HUDEP-2 (cell line): ENCODE results near the gene CSNK1G3.
"Not testable (repeated sequence)": the region's sequence is repeated elsewhere in the genome, so short reads cannot be mapped to it uniquely, and the experiment has no call there.

ENCODE experiments used
- DNase-seq, 76 experiments: peaks; one replicate each; lab custom pipeline; 2025; ENCODE audit not compliant: unreplicated experiment in 76 of 76; lab: John Stamatoyannopoulos, UW

The CSNK1G3 gene

GRCh38 chr5:123511648-123512605 lies at the start of gene CSNK1G3:
TSS of gene CSNK1G3 (plus strand) at chr5:123512177. CDS start at chr5:123545664, 33,487 bp downstream.
- DNase-seq, result peak; percentile 46 to 96 (median 90)

- DNase-seq, result not testable (repeated sequence)
These were observed 45.1 kb upstream of the CSNK1G3 start for GRCh38 chr5:123466839-123467238.

GRCh38 chr5:123471385-123471784 lies 40.6 kb upstream of the CSNK1G3 start:
- DNase-seq, result no peak

- no peak for DNase-seq
These were observed 39.6 kb upstream of the CSNK1G3 start for GRCh38 chr5:123472150-123472924.

- DNase-seq, result no peak
These were observed 37.7 kb upstream of the CSNK1G3 start for GRCh38 chr5:123474228-123474627.

GRCh38 chr5:123476731-123477130 lies 35.2 kb upstream of the CSNK1G3 start:
- DNase-seq, result no peak

GRCh38 chr5:123478546-123478945 lies 33.4 kb upstream of the CSNK1G3 start:
- DNase-seq, result no peak

GRCh38 chr5:123482258-123482657 lies 29.7 kb upstream of the CSNK1G3 start:
- no peak for DNase-seq

GRCh38 chr5:123483446-123484077 lies 28.4 kb upstream of the CSNK1G3 start:
- DNase-seq, result no peak

- DNase-seq, result no peak
These were observed 26.7 kb upstream of the CSNK1G3 start for GRCh38 chr5:123485275-123485674.

GRCh38 chr5:123486951-123487655 lies 24.9 kb upstream of the CSNK1G3 start:
- DNase-seq, result no peak

GRCh38 chr5:123490974-123491373 lies 21.0 kb upstream of the CSNK1G3 start:
- no peak for DNase-seq

GRCh38 chr5:123495211-123495610 lies 16.8 kb upstream of the CSNK1G3 start:
- not testable (repeated sequence) for DNase-seq

GRCh38 chr5:123496892-123497291 lies 15.1 kb upstream of the CSNK1G3 start:
- peak in 1 of 76 experiments; percentile 10 for DNase-seq

GRCh38 chr5:123500471-123500870 lies 11.5 kb upstream of the CSNK1G3 start:
- no peak for DNase-seq

- DNase-seq, result no peak
These were observed 9.9 kb upstream of the CSNK1G3 start for GRCh38 chr5:123502120-123502519.

GRCh38 chr5:123503299-123503698 lies 8.7 kb upstream of the CSNK1G3 start:
- DNase-seq, result no peak

GRCh38 chr5:123505633-123506032 lies 6.3 kb upstream of the CSNK1G3 start:
- DNase-seq, result no peak

GRCh38 chr5:123508441-123508840 lies 3.5 kb upstream of the CSNK1G3 start:
- DNase-seq, result no peak

GRCh38 chr5:123511290-123511647 lies 708 bp upstream of the CSNK1G3 start:
- no peak for DNase-seq
